GM21825 (cell line): ENCODE measurements around the gene RSU1.

Experiments
- ATAC-seq: cut with Tn5 transposase; IDR thresholded peaks from one replicate; pipeline ENCODE4 v1.9.1; 2021; ENCODE audit warnings: mild to moderate bottlenecking, moderate library complexity; ENCODE audit not compliant: unreplicated experiment

The RSU1 gene

GRCh38 chr10:16745061-16745460 is 72.2 kb downstream of the RSU1 start:
- no peak for ATAC-seq

- ATAC-seq, result no peak
These were observed 74.9 kb downstream of the RSU1 start for GRCh38 chr10:16742165-16742960.

- ATAC-seq, result no peak
These were observed 75.7 kb downstream of the RSU1 start for GRCh38 chr10:16741540-16741939.

GRCh38 chr10:16737420-16737819 is 79.8 kb downstream of the RSU1 start:
- no peak for ATAC-seq

GRCh38 chr10:16735671-16736070 is 81.6 kb downstream of the RSU1 start:
- ATAC-seq, result no peak

GRCh38 chr10:16732376-16732775 is 84.8 kb downstream of the RSU1 start:
- no peak for ATAC-seq

- no peak for ATAC-seq
These were observed 89.0 kb downstream of the RSU1 start for GRCh38 chr10:16728266-16728665.

GRCh38 chr10:16727666-16728065 is 89.6 kb downstream of the RSU1 start:
- no peak for ATAC-seq

GRCh38 chr10:16724509-16724908 is 92.7 kb downstream of the RSU1 start:
- no peak for ATAC-seq

- no peak for ATAC-seq
These were observed 96.4 kb downstream of the RSU1 start for GRCh38 chr10:16720812-16721211.

GRCh38 chr10:16717622-16718395 is 99.4 kb downstream of the RSU1 start:
- no peak for ATAC-seq

- ATAC-seq, result no peak
These were observed 101.2 kb downstream of the RSU1 start for GRCh38 chr10:16716051-16716450.

GRCh38 chr10:16713290-16713689 is 103.9 kb downstream of the RSU1 start:
- no peak for ATAC-seq

GRCh38 chr10:16712883-16713282 is 104.3 kb downstream of the RSU1 start:
- no peak for ATAC-seq

- no peak for ATAC-seq
These were observed 116.9 kb downstream of the RSU1 start for GRCh38 chr10:16700331-16700730.

GRCh38 chr10:16699435-16700057 is 117.7 kb downstream of the RSU1 start:
- no peak for ATAC-seq

GRCh38 chr10:16698461-16698860 is 118.8 kb downstream of the RSU1 start:
- ATAC-seq, result no peak

GRCh38 chr10:16690417-16690816 is 126.8 kb downstream of the RSU1 start:
- ATAC-seq, result no peak

GRCh38 chr10:16689696-16690095 is 127.5 kb downstream of the RSU1 start:
- no peak for ATAC-seq

- ATAC-seq, result no peak
These were observed 128.0 kb downstream of the RSU1 start for GRCh38 chr10:16689227-16689626.

- ATAC-seq, result no peak
These were observed 130.9 kb downstream of the RSU1 start for GRCh38 chr10:16686054-16686902.
